Colonic mucosa (tissue), 4 donors: Measurements from ENCODE around the gene OR10A5. TPM values are rescaled to one million over a fixed set of nuclear protein-coding genes. Genes with fewer than 3 reads are reported as not detected.
"Not testable (repeated sequence)": the region's sequence is repeated elsewhere in the genome, so short reads cannot be mapped to it uniquely, and the experiment has no call there.

Experiments
- DNase-seq: peaks from one replicate; pipeline ENCODE4 v3.0.0-alpha.2; 2020
- H3K27ac ChIP-seq: fragments of 200-600 bp; one replicate; pipeline ENCODE4 v1.8.0; 2021
- H3K27me3 ChIP-seq: fragments of 200-600 bp; one replicate; pipeline ENCODE4 v1.8.0; 2021
- H3K36me3 ChIP-seq: fragments of 200-600 bp; one replicate; pipeline ENCODE4 v1.8.0; 2021
- H3K4me1 ChIP-seq: fragments of 200-600 bp; one replicate; pipeline ENCODE4 v1.8.0; 2021; ENCODE audit warnings: mild to moderate bottlenecking
- H3K4me3 ChIP-seq: fragments of 200-600 bp; one replicate; pipeline ENCODE4 v1.8.0; 2021
- H3K9ac ChIP-seq, 2 donors: one replicate each; pipeline ENCODE4 v1.7.0; 2013; ENCODE audit warnings: control low read depth in 2 of 2, low read depth in 2 of 2, low read length in 2 of 2
- H3K9me3 ChIP-seq: fragments of 200-600 bp; one replicate; pipeline ENCODE4 v1.8.0; 2021
- intact Hi-C: fragments of 100-400 bp; cut with DNase I; formaldehyde crosslinking; loops from one replicate; pipeline ENCODE4 v1.14.1; 2022
- total RNA-seq, 2 donors: library from RNA; stranded (reverse); fragmentation: NEBNext Ultra II Directional in 1 of 2; extraction: Animal tissue kit (Norgen Biotek cat#: 25700) in 1 of 2; gene quantifications; one replicate each; pipeline ENCODE4 v1.2.1, GENCODE V29; 2021
- TF ChIP-seq, protein P1 (sequence below): fragments of 200-600 bp; IDR thresholded peaks from one replicate; pipeline ENCODE4 v1.8.0; 2022; ENCODE audit warnings: antibody characterized with exemption, mild to moderate bottlenecking
- donor health status: healthy.
- donor health status: DM: no; HTN: no; CAD: no.
- donor health status: DM: no; HTN: no; CAD: no.

The OR10A5 gene, protein sequence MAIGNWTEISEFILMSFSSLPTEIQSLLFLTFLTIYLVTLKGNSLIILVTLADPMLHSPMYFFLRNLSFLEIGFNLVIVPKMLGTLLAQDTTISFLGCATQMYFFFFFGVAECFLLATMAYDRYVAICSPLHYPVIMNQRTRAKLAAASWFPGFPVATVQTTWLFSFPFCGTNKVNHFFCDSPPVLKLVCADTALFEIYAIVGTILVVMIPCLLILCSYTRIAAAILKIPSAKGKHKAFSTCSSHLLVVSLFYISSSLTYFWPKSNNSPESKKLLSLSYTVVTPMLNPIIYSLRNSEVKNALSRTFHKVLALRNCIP
- not detected for total RNA-seq

DNA sequence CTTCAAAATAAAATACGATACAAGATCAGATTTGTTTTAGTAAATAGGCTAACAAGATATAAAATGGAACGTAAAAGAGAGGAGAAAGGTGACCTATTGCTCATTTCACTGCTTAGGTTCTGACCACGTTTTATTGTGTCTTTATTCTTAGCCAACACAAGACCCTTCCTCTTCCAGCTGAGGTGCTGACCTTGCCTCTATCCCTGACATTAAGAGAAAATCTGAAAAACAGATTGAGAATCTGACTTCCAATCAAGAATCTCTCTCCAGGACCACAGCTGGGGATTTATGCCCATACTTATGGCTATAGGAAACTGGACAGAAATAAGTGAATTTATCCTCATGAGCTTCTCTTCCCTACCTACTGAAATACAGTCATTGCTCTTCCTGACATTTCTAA, at the start of gene OR10A5:
TSS of gene OR10A5 (plus strand) at position 301 of the 400 bp plus-strand sequence. CDS start at position 301, 0 bp downstream.
- H3K9ac ChIP-seq = no peak within 1 kb of the TSS
- H3K27me3 ChIP-seq = no peaks in the 10 kb centered on the region
- DNase-seq = no peak
- intact Hi-C loops = no loop called here
- TF ChIP-seq, protein P1, sequence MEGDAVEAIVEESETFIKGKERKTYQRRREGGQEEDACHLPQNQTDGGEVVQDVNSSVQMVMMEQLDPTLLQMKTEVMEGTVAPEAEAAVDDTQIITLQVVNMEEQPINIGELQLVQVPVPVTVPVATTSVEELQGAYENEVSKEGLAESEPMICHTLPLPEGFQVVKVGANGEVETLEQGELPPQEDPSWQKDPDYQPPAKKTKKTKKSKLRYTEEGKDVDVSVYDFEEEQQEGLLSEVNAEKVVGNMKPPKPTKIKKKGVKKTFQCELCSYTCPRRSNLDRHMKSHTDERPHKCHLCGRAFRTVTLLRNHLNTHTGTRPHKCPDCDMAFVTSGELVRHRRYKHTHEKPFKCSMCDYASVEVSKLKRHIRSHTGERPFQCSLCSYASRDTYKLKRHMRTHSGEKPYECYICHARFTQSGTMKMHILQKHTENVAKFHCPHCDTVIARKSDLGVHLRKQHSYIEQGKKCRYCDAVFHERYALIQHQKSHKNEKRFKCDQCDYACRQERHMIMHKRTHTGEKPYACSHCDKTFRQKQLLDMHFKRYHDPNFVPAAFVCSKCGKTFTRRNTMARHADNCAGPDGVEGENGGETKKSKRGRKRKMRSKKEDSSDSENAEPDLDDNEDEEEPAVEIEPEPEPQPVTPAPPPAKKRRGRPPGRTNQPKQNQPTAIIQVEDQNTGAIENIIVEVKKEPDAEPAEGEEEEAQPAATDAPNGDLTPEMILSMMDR = no peak
- no peaks in the 10 kb centered on the region for H3K4me1 ChIP-seq
- no peaks in the 10 kb centered on the region for H3K9me3 ChIP-seq
- no peaks in the 10 kb centered on the region for H3K36me3 ChIP-seq
- no peak within 1 kb of the TSS for H3K4me3 ChIP-seq
- no peak within 1 kb of the TSS for H3K27ac ChIP-seq

DNA sequence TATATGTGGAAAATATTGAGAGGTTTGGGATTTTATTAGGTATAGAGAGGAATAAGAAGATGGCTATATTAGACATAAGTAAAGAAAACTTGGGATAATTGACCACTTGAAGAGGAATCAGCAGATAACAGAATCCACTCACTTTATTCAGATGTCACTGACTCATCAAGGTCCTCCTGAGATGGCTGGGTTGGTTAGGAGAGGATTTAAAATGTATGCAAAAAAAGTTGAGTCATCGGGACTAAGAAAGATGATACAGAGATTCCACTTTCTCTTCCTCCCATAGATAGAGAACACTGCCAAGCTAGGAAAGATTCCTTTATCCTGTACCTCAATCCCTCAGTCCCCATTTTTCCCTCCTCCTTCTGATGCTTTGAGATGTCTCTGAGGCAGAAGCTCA, 46.1 kb upstream of the OR10A5 start, which contains the start of gene OR6A2:
TSS of gene OR6A2 (minus strand) at position 288 of the 400 bp plus-strand sequence. CDS start 3,981 bp downstream, outside the sequence.
- Histone ChIP-seq H3K4me1 (no peaks in the 10 kb centered on the region), H3K27ac (no peak within 1 kb of the TSS), H3K36me3 (no peaks in the 10 kb centered on the region), H3K4me3 (no peak within 1 kb of the TSS), H3K9me3 (no peaks in the 10 kb centered on the region), H3K27me3 (no peaks in the 10 kb centered on the region), H3K9ac (no peak within 1 kb of the TSS)
- TF ChIP-seq, protein P1 = no peak
- DNase-seq = no peak
- intact Hi-C loops = no loop called here

DNA sequence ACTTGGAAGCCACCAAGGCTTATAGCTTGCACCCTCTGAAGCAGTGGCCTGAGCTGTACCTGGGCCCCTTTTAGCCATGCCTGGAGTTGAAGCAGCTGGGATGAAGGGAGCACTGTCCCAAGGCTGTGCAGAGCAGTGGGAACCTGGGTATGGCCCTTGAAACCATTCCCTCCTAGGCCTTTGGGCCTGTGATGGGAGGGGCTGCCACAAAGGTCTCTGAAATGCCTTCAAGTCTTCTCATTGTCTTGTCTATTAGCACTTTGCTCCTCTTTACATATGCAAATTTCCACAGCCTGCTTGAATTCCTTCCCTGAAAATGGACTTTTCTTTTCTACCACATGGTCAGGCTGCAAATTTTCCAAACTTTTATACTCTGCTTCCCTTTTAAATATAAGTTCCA, 44.4 kb upstream of the OR10A5 start:
- DNase-seq, H3K9me3 ChIP-seq, H3K4me3 ChIP-seq: not testable (repeated sequence)

DNA sequence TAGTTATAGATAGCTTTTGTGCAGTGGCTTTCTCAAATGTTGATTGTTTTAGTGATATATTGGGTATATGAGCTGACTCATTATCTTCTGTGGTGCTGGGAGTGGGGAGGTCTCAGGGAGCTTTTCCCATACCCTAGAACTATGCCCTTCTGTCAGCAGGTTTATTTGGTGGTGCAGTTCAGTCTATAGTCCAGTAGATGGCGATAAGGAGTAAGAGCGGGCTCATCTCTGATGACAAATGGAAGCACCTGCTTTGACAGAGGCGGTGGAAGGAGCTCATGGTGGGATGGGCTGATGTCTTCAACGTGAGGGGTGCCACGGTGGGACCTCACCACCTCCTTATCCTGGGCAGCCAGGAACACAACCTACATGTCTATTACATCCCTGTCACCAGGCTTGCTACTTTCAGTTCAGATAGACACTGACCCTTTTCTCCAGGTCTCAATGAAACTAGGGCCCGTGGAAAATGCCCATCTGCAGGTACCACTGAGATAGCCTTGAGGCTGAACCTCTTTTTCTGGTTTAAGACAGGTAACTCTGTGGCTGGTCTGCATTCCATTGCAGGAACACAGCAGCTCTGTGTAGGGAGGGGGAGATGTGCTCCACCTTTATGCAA, 33.0 kb upstream of the OR10A5 start:
- H3K9ac ChIP-seq = no peak overlapping the region
- intact Hi-C loops = no loop called here
- no peaks in the 10 kb centered on the region for H3K27me3 ChIP-seq
- TF ChIP-seq, protein P1 = peak; percentile 81
- no peak overlapping the region for H3K4me3 ChIP-seq
- no peaks in the 10 kb centered on the region for H3K4me1 ChIP-seq
- peak; percentile 29 for DNase-seq
- H3K9me3 ChIP-seq = no peaks in the 10 kb centered on the region
- H3K36me3 ChIP-seq = no peaks in the 10 kb centered on the region
- H3K27ac ChIP-seq = no peak overlapping the region

More for the DNA sequence above, 44.4 kb upstream of the OR10A5 start:
- H3K27ac ChIP-seq, H3K27me3 ChIP-seq, H3K4me1 ChIP-seq, intact Hi-C loops, H3K36me3 ChIP-seq, H3K9ac ChIP-seq: not testable (repeated sequence)

DNA sequence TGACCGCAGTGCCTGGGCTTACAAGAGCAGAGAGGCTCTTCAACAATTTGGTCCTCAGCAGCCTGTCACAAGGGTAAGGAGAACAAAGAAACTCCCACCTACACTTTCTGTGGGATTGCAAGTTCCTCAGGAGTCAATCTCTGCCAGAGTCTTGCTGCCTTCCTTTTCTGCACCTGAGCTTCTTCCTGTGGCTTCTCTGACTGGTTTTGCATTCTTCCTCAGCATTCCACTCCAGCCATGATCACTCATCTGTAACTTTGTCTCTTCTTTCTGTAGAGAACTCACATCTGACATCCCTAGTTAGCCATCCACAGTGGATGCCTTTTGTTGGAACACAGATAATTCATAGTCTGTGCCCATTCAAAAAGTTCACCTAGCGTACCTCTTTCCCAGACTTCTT, 31.8 kb upstream of the OR10A5 start:
- no peak for DNase-seq
- Histone ChIP-seq H3K4me1 (no peaks in the 10 kb centered on the region), H3K9me3 (no peaks in the 10 kb centered on the region), H3K36me3 (no peaks in the 10 kb centered on the region), H3K27ac (no peak overlapping the region), H3K4me3 (no peak overlapping the region), H3K9ac (no peak overlapping the region), H3K27me3 (no peaks in the 10 kb centered on the region)
- intact Hi-C loops = no loop called here
- TF ChIP-seq, protein P1 = no peak

DNA sequence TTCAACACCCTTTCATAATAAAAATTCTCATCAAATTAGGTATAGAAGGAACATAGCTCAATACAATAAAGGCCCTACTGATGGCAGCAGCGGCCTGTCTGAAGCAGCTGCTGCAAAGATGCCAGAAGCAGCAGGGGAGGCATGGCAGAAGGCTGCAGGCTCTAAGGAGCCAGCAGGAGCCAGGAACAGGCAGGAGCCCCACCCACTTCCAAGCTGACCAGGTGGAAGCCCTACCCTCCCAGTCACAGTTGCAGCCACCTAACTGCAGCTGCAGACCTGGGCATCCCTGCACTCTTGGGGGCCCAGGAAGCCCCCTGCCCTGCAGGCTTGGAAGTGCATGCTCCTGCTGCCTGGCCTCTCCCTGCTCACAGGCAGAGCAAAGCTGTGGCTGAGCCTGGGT, 27.8 kb upstream of the OR10A5 start:
- Histone ChIP-seq H3K9ac (no peak overlapping the region), H3K4me3 (no peak overlapping the region), H3K9me3 (no peaks in the 10 kb centered on the region), H3K27me3 (no peaks in the 10 kb centered on the region), H3K27ac (no peak overlapping the region), H3K36me3 (no peaks in the 10 kb centered on the region), H3K4me1 (no peaks in the 10 kb centered on the region)
- no peak for DNase-seq
- intact Hi-C loops = no loop called here
- TF ChIP-seq, protein P1 = no peak
